ENCODE results near the gene TARS1. TPM values are rescaled to one million over a fixed set of nuclear protein-coding genes. Genes with fewer than 3 reads are reported as not detected.

The TARS1 gene
- total RNA-seq, result 186 and 207 TPM in 2 replicates

GRCh38 chr5:33440482-33441240 lies at the start of gene TARS1:
TSS of gene TARS1 (plus strand) at chr5:33440965. CDS start at chr5:33441087, 122 bp downstream.

